ENCODE results near the gene SKIDA1. TPM values are rescaled to one million over a fixed set of nuclear protein-coding genes. Genes with fewer than 3 reads are reported as not detected.

SKIDA1 gene
- total and polyA plus RNA-seq, 4 donors = 0.15 to 1.4 (median 0.99) TPM

DNA sequence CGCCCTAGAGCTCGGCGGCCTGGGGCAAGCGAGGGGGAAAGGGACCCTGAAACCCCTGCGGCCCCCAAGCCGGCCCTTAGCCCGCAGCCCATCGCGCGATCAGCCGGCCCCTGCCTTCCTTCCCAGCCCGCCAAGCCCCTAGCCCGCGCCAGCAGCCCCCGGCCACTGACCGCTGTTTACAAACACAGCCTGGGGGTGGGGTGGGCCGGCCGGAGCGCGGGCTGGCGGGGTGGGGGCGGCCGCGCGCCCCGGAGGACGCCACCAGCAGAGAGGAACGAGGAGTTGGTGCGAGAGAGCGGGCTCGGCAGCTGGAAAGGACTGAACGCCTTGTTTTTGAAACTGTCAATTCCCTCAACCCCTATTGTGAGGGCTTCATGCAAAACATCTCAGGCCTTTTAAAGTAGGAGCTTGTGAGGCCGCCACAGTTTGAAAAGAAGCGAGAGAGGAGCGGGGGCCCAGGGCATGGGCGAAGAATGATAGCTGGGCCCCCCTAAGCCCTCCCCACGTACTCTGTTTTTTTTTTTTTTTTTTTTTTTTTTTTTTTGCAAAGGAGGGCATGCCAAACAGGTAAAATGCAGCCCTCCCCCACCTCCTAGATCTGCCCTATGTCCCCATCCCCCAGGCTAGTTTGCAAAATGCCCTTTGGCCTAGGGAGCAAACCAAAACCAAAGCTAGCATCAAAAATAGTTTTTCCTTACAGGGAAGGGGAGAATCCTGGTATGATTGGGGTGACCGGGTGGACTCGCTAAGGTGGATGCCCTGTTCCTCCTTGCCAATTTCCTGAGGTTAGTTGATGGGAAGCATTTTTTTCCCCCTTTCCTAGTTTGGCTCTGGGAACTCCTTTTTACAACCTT is 15.0 kb downstream of the SKIDA1 start:
- peak; percentile 58 for ATAC-seq (ENCODE audit: low FRiP score)
- Histone ChIP-seq H3K27ac (ENCODE audit: low read depth in 1 of 2, low read length in 2 of 2) (no peak overlapping the region), H3K27me3 (ENCODE audit: control insufficient read depth in 1 of 2, insufficient read depth in 2 of 2, low read length in 1 of 2) (no peaks in the 10 kb centered on the region), H3K9me3 (ENCODE audit: control insufficient read depth, low read length) (no peaks in the 10 kb centered on the region), H3K36me3 (ENCODE audit: control insufficient read depth in 1 of 2, insufficient read depth in 2 of 2, low read length in 1 of 2) (no peaks in the 10 kb centered on the region), H3K4me1 (ENCODE audit: control insufficient read depth in 1 of 2, insufficient read depth in 2 of 2, low read length in 2 of 2) (no peaks in the 10 kb centered on the region), H3K4me3 (ENCODE audit: low read length in 2 of 2) (peak overlapping the region; percentile 12 to 40)
- intact Hi-C loops (cut with DNase I) = no loop called here
- 33 to 40% methylated on average over 37 to 39 of the region's 39 CpGs for WGBS, 2 donors
- DNase-seq = no peak

GRCh38 chr10:21509341-21510240 is 15.9 kb downstream of the SKIDA1 start:
- Histone ChIP-seq H3K4me3 (ENCODE audit: low read length in 2 of 2) (peak overlapping the region; percentile 12 to 40), H3K4me1 (ENCODE audit: control insufficient read depth in 1 of 2, insufficient read depth in 2 of 2, low read length in 2 of 2) (no peaks in the 10 kb centered on the region), H3K27me3 (ENCODE audit: control insufficient read depth in 1 of 2, insufficient read depth in 2 of 2, low read length in 1 of 2) (no peaks in the 10 kb centered on the region), H3K9me3 (ENCODE audit: control insufficient read depth, low read length) (no peaks in the 10 kb centered on the region), H3K27ac (ENCODE audit: low read depth in 1 of 2, low read length in 2 of 2) (no peak overlapping the region), H3K36me3 (ENCODE audit: control insufficient read depth in 1 of 2, insufficient read depth in 2 of 2, low read length in 1 of 2) (no peaks in the 10 kb centered on the region)
- ATAC-seq (ENCODE audit: low FRiP score) = no peak
- intact Hi-C loops (cut with DNase I) = loop anchor here in 1 of 2 donors (5.0 kb wide), 1 partner anchor 1548 kb away; no protein-coding TSS in a partner anchor
- DNase-seq = no peak
- 74 to 75% methylated on average over 58 of the region's 58 CpGs for WGBS, 2 donors

DNA sequence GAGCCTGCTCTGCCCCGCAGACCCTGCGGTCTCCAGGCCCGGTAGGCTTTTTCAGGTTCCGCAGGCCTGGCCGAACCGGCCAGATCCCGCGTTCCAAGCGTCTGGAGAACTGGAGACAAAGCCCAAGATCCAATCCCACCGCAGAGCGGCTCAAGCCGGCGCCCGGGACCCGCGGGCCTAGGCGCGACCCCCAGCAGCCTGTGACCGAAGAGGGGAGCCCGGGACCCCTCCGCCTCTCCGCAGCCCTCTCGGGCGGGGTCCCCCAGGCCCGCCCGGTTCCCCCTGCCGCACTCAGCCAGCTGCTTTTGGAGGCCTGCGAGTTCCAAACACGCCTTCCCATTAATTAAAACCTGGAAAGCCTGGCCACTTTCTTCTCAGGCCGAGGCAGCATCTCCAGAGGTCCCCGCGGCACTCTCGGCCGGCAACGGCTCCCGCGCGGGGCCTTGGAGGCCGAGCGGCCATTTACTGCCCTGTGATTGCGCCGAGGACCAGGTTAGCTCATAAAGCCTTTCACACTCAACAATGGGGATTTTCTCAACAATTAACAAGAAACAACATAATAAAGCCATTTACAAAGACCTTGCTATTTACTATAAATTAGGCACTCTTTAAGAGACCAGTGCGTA is 16.7 kb downstream of the SKIDA1 start:
- intact Hi-C loops (cut with DNase I) = loop anchor here in 1 of 2 donors (5.0 kb wide), 1 partner anchor 1548 kb away; no protein-coding TSS in a partner anchor
- H3K9me3 ChIP-seq (ENCODE audit: control insufficient read depth, low read length) = no peaks in the 10 kb centered on the region
- DNase-seq (no peak), ATAC-seq (ENCODE audit: low FRiP score) (no peak)
- no peak overlapping the region for H3K4me3 ChIP-seq (ENCODE audit: low read length in 2 of 2)
- H3K27me3 ChIP-seq (ENCODE audit: control insufficient read depth in 1 of 2, insufficient read depth in 2 of 2, low read length in 1 of 2) = no peaks in the 10 kb centered on the region
- 93 to 94% methylated on average over 40 to 43 of the region's 43 CpGs for WGBS, 2 donors
- no peaks in the 10 kb centered on the region for H3K4me1 ChIP-seq (ENCODE audit: control insufficient read depth in 1 of 2, insufficient read depth in 2 of 2, low read length in 2 of 2)
- H3K27ac ChIP-seq (ENCODE audit: low read depth in 1 of 2, low read length in 2 of 2) = no peak overlapping the region
- H3K36me3 ChIP-seq (ENCODE audit: control insufficient read depth in 1 of 2, insufficient read depth in 2 of 2, low read length in 1 of 2) = no peaks in the 10 kb centered on the region

DNA sequence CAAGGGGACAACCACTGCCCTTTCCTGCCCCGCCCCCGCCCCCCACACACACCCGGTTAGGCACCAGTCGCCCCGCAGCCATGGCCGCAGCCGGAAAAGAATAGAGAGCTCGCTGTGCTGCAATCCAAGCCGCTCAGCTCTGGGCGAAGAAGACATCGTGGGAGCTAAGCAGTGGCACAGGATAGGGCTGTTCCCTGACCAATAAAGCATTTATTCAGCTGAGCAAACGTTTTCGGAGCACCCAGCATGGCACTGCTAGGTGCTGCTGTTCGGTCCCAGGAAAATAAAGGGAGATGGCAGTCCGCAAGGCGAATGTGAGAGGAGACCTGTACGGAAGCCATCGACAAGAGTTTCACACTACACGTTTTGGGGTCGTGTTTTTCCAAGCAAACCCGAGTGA is 18.3 kb downstream of the SKIDA1 start:
- no peaks in the 10 kb centered on the region for H3K27me3 ChIP-seq (ENCODE audit: control insufficient read depth in 1 of 2, insufficient read depth in 2 of 2, low read length in 1 of 2)
- 90 to 92% methylated on average over 21 of the region's 21 CpGs for WGBS, 2 donors
- no peak for DNase-seq
- no peaks in the 10 kb centered on the region for H3K9me3 ChIP-seq (ENCODE audit: control insufficient read depth, low read length)
- no peak overlapping the region for H3K27ac ChIP-seq (ENCODE audit: low read depth in 1 of 2, low read length in 2 of 2)
- H3K36me3 ChIP-seq (ENCODE audit: control insufficient read depth in 1 of 2, insufficient read depth in 2 of 2, low read length in 1 of 2) = no peaks in the 10 kb centered on the region
- H3K4me3 ChIP-seq (ENCODE audit: low read length in 2 of 2) = no peak overlapping the region
- ATAC-seq (ENCODE audit: low FRiP score) = no peak
- H3K4me1 ChIP-seq (ENCODE audit: control insufficient read depth in 1 of 2, insufficient read depth in 2 of 2, low read length in 2 of 2) = no peaks in the 10 kb centered on the region
- intact Hi-C loops (cut with DNase I) = loop anchor here in 1 of 2 donors (5.0 kb wide), 1 partner anchor 1550 kb away; no protein-coding TSS in a partner anchor

DNA sequence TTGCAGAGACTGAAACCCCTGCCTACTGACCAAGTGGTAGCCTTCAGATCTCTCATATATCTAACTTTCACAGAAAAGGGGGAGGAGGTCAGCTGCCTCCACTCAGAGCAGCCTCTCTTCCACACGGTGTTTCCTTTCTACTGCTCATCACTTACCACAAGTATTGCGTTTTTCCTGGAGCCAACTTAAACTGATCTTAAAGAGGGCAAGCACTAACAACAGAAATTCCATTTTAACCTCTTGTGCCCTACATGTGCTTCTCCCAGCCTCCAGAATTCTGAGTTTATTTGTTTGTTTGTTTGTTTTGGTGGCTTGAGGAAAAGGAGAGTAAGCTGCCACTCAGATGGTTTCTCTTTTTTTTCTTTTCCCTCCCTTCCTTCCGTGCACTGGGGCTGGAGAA is 19.1 kb downstream of the SKIDA1 start:
- H3K27me3 ChIP-seq (ENCODE audit: control insufficient read depth in 1 of 2, insufficient read depth in 2 of 2, low read length in 1 of 2) = no peaks in the 10 kb centered on the region
- intact Hi-C loops (cut with DNase I) = loop anchor here in 1 of 2 donors (5.0 kb wide), 1 partner anchor 1551 kb away; no protein-coding TSS in a partner anchor
- H3K9me3 ChIP-seq (ENCODE audit: control insufficient read depth, low read length) = no peaks in the 10 kb centered on the region
- no peak overlapping the region for H3K4me3 ChIP-seq (ENCODE audit: low read length in 2 of 2)
- no peak for ATAC-seq (ENCODE audit: low FRiP score)
- DNase-seq = no peak
- no peaks in the 10 kb centered on the region for H3K36me3 ChIP-seq (ENCODE audit: control insufficient read depth in 1 of 2, insufficient read depth in 2 of 2, low read length in 1 of 2)
- H3K27ac ChIP-seq (ENCODE audit: low read depth in 1 of 2, low read length in 2 of 2) = no peak overlapping the region
- H3K4me1 ChIP-seq (ENCODE audit: control insufficient read depth in 1 of 2, insufficient read depth in 2 of 2, low read length in 2 of 2) = no peaks in the 10 kb centered on the region
- 82 to 89% methylated on average over 3 of the region's 3 CpGs for WGBS, 2 donors

DNA sequence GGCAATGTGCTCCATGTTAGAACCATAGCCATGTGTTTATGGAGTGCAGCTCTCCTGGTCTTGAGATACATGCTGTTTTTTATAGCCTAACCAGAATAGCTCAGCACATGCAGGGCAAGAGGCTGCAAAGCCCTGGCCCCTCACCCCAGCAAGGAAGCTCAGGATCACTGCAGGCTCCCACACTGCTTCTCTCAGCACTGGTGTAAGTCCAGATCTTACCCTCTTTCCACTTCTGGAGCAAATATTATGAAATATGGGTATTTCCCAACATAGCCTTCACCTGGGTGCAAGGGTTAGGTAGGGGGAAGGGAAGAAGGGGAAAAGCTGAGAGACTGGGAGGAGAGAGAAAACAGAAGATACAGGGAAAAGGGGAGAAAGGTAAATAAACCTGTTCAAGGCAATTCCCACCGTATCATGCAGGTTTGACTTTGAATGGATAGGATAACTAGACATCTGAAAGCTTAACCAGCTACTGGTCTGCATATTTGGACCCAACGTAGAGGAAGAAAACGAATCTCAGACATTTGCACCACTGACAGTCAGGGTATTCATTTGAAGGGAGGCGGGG is 19.7 kb downstream of the SKIDA1 start:
- Histone ChIP-seq H3K27me3 (ENCODE audit: control insufficient read depth in 1 of 2, insufficient read depth in 2 of 2, low read length in 1 of 2) (no peaks in the 10 kb centered on the region), H3K36me3 (ENCODE audit: control insufficient read depth in 1 of 2, insufficient read depth in 2 of 2, low read length in 1 of 2) (no peaks in the 10 kb centered on the region), H3K9me3 (ENCODE audit: control insufficient read depth, low read length) (no peaks in the 10 kb centered on the region), H3K4me3 (ENCODE audit: low read length in 2 of 2) (no peak overlapping the region), H3K4me1 (ENCODE audit: control insufficient read depth in 1 of 2, insufficient read depth in 2 of 2, low read length in 2 of 2) (no peaks in the 10 kb centered on the region), H3K27ac (ENCODE audit: low read depth in 1 of 2, low read length in 2 of 2) (no peak overlapping the region)
- DNase-seq (no peak), ATAC-seq (ENCODE audit: low FRiP score) (no peak)
- intact Hi-C loops (cut with DNase I) = loop anchor here in 1 of 2 donors (5.0 kb wide), 1 partner anchor 1552 kb away; no protein-coding TSS in a partner anchor
- WGBS, 2 donors = 91 to 94% methylated on average over 4 of the region's 4 CpGs

- Histone ChIP-seq H3K4me3 (ENCODE audit: low read length in 2 of 2) (no peak overlapping the region), H3K36me3 (ENCODE audit: control insufficient read depth in 1 of 2, insufficient read depth in 2 of 2, low read length in 1 of 2) (no peaks in the 10 kb centered on the region), H3K4me1 (ENCODE audit: control insufficient read depth in 1 of 2, insufficient read depth in 2 of 2, low read length in 2 of 2) (no peaks in the 10 kb centered on the region), H3K27ac (ENCODE audit: low read depth in 1 of 2, low read length in 2 of 2) (no peak overlapping the region), H3K9me3 (ENCODE audit: control insufficient read depth, low read length) (no peaks in the 10 kb centered on the region), H3K27me3 (ENCODE audit: control insufficient read depth in 1 of 2, insufficient read depth in 2 of 2, low read length in 1 of 2) (no peaks in the 10 kb centered on the region)
- ATAC-seq (ENCODE audit: low FRiP score) = no peak
- intact Hi-C loops (cut with DNase I) = no loop called here
- DNase-seq = no peak
- WGBS, 2 donors = 96% methylated on average over 1 of the region's 1 CpG
Measured at GRCh38 chr10:21503542-21503941, 21.9 kb downstream of the SKIDA1 start.

GRCh38 chr10:21502348-21502740 is 23.1 kb downstream of the SKIDA1 start:
- intact Hi-C loops (cut with DNase I) = no loop called here
- Histone ChIP-seq H3K27me3 (ENCODE audit: control insufficient read depth in 1 of 2, insufficient read depth in 2 of 2, low read length in 1 of 2) (no peaks in the 10 kb centered on the region), H3K27ac (ENCODE audit: low read depth in 1 of 2, low read length in 2 of 2) (no peak overlapping the region), H3K36me3 (ENCODE audit: control insufficient read depth in 1 of 2, insufficient read depth in 2 of 2, low read length in 1 of 2) (no peaks in the 10 kb centered on the region), H3K4me3 (ENCODE audit: low read length in 2 of 2) (no peak overlapping the region), H3K9me3 (ENCODE audit: control insufficient read depth, low read length) (no peaks in the 10 kb centered on the region), H3K4me1 (ENCODE audit: control insufficient read depth in 1 of 2, insufficient read depth in 2 of 2, low read length in 2 of 2) (no peaks in the 10 kb centered on the region)
- DNase-seq = no peak
- ATAC-seq (ENCODE audit: low FRiP score) = no peak
- WGBS, 2 donors = 97 to 98% methylated on average over 3 of the region's 3 CpGs

All from aorta (tissue), 5 donors.